Progenitor cell of endocrine pancreas (in vitro differentiated cells): ENCODE measurements around the gene DNAJC25. TPM values are rescaled to one million over a fixed set of nuclear protein-coding genes. Genes with fewer than 3 reads are reported as not detected.
"Not testable (repeated sequence)": the region's sequence is repeated elsewhere in the genome, so short reads cannot be mapped to it uniquely, and the experiment has no call there.

Experiments
- DNase-seq: peaks from one replicate; pipeline ENCODE4 v3.0.0; 2021; ENCODE audit warnings: low spot score; ENCODE audit not compliant: unreplicated experiment
- H3K27ac Mint-ChIP-seq: 2 replicates; pipeline ENCODE4 v1.8.0; 2021; ENCODE audit warnings: mild to moderate bottlenecking, moderate library complexity, mixed read lengths
- H3K27me3 Mint-ChIP-seq: 2 replicates; pipeline ENCODE4 v1.8.0; 2021; ENCODE audit warnings: mixed read lengths
- H3K36me3 Mint-ChIP-seq: 2 replicates; pipeline ENCODE4 v1.8.0; 2022; ENCODE audit warnings: mixed read lengths; ENCODE audit not compliant: insufficient read depth
- H3K4me1 Mint-ChIP-seq: 2 replicates; pipeline ENCODE4 v1.8.0; 2021; ENCODE audit warnings: low read depth, mixed read lengths
- H3K4me3 Mint-ChIP-seq: 2 replicates; pipeline ENCODE4 v1.8.0; 2021; ENCODE audit warnings: low read depth, mild to moderate bottlenecking, moderate library complexity, mixed read lengths
- H3K9me3 Mint-ChIP-seq: 2 replicates; pipeline ENCODE4 v1.8.0; 2021; ENCODE audit warnings: low read depth, mixed read lengths
- CTCF ChIP-seq: fragments of 200-600 bp; sonication (generic); IDR thresholded peaks from one replicate; pipeline ENCODE4 v1.5.0; 2021; ENCODE audit warnings: antibody characterized with exemption, mild to moderate bottlenecking; ENCODE audit not compliant: unreplicated experiment
- total RNA-seq: library from RNA; stranded (reverse); gene quantifications from 2 replicates; pipeline ENCODE4 v1.2.1, GENCODE V29; 2021

The DNAJC25 gene
- total RNA-seq, 1 donor from 2014 or later = 8.5 TPM

- TF ChIP-seq CTCF = no peak
- Mint-ChIP-seq H3K36me3 (no peaks in the 10 kb centered on the region), H3K27ac (no peak overlapping the region), H3K27me3 (peaks cover 4% of the 10 kb centered on the region), H3K4me3 (no peak overlapping the region), H3K9me3 (no peaks in the 10 kb centered on the region), H3K4me1 (peaks cover 2% of the 10 kb centered on the region)
- no peak for DNase-seq
Measured at GRCh38 chr9:111615928-111616327, 15.2 kb upstream of the DNAJC25 start.

- H3K9me3 Mint-ChIP-seq, H3K27ac Mint-ChIP-seq, DNase-seq, H3K4me3 Mint-ChIP-seq, H3K4me1 Mint-ChIP-seq, H3K36me3 Mint-ChIP-seq, H3K27me3 Mint-ChIP-seq: not testable (repeated sequence)
Measured at GRCh38 chr9:111617349-111617748, 13.8 kb upstream of the DNAJC25 start.

- Mint-ChIP-seq H3K36me3 (no peaks in the 10 kb centered on the region), H3K9me3 (no peaks in the 10 kb centered on the region), H3K4me1 (no peaks in the 10 kb centered on the region), H3K4me3 (no peak overlapping the region), H3K27ac (no peak overlapping the region), H3K27me3 (no peaks in the 10 kb centered on the region)
- no peak for DNase-seq
- TF ChIP-seq CTCF = peak; percentile 58
Measured at GRCh38 chr9:111621895-111622480, 9.1 kb upstream of the DNAJC25 start.

GRCh38 chr9:111622626-111623025, 8.5 kb upstream of the DNAJC25 start:
- Mint-ChIP-seq H3K27me3 (no peaks in the 10 kb centered on the region), H3K4me3 (no peak overlapping the region), H3K4me1 (no peaks in the 10 kb centered on the region), H3K27ac (no peak overlapping the region), H3K36me3 (no peaks in the 10 kb centered on the region), H3K9me3 (no peaks in the 10 kb centered on the region)
- no peak for DNase-seq
- TF ChIP-seq CTCF = no peak

GRCh38 chr9:111627260-111627963, 3.7 kb upstream of the DNAJC25 start:
- no peak overlapping the region for H3K4me3 Mint-ChIP-seq
- H3K27me3 Mint-ChIP-seq = no peaks in the 10 kb centered on the region

More at GRCh38 chr9:111627260-111627963, 3.7 kb upstream of the DNAJC25 start:
- Mint-ChIP-seq H3K36me3 (no peaks in the 10 kb centered on the region), H3K9me3 (no peaks in the 10 kb centered on the region), H3K27ac (no peak overlapping the region), H3K4me1 (peaks cover 9% of the 10 kb centered on the region)
- no peak for TF ChIP-seq CTCF
- no peak for DNase-seq
